WTC11 (cell line): Measurements from ENCODE around the gene ADRA1B.

Source experiments
- IRF2 ChIP-seq: sonication (generic); formaldehyde crosslinking; IDR thresholded peaks from 2 replicates; pipeline ENCODE4 v1.8.0; 2022; ENCODE audit warnings: low read depth, missing genetic modification reagents, borderline replicate concordance
- JUN ChIP-seq: sonication (generic); formaldehyde crosslinking; IDR thresholded peaks from 2 replicates; pipeline ENCODE4 v1.8.0; 2023; ENCODE audit warnings: mild to moderate bottlenecking, missing genetic modification reagents
- KAT7 ChIP-seq: sonication (generic); formaldehyde crosslinking; IDR thresholded peaks from 2 replicates; pipeline ENCODE4 v1.8.1; 2023; ENCODE audit warnings: missing genetic modification reagents, mild to moderate bottlenecking, borderline replicate concordance
- NR2C2 ChIP-seq: sonication (generic); formaldehyde crosslinking; IDR thresholded peaks from 2 replicates; pipeline ENCODE4 v1.8.0; 2022; ENCODE audit warnings: mild to moderate bottlenecking, missing genetic modification reagents
- TEAD4 ChIP-seq: sonication (generic); formaldehyde crosslinking; IDR thresholded peaks from 2 replicates; pipeline ENCODE4 v1.8.0; 2022; ENCODE audit warnings: mild to moderate bottlenecking, missing genetic modification reagents
- ZNF219 ChIP-seq: sonication (generic); formaldehyde crosslinking; IDR thresholded peaks from 2 replicates; pipeline ENCODE4 v1.8.0; 2023; ENCODE audit warnings: missing genetic modification reagents, mild to moderate bottlenecking, borderline replicate concordance
- TF ChIP-seq, protein P1 (sequence below): fragments of 200-600 bp; IDR thresholded peaks from 2 replicates; pipeline ENCODE4 v1.8.0; 2022; ENCODE audit warnings: antibody characterized with exemption
- TF ChIP-seq, protein P2 (sequence below): sonication (generic); formaldehyde crosslinking; IDR thresholded peaks from 2 replicates; pipeline ENCODE4 v1.8.0; 2022; ENCODE audit warnings: mild to moderate bottlenecking, missing genetic modification reagents
- TF ChIP-seq, protein P3 (sequence below): fragments of 250-450 bp; sonication (Bioruptor Pico); IDR thresholded peaks from 2 replicates; pipeline ENCODE4 v1.8.0; 2021; ENCODE audit warnings: mild to moderate bottlenecking
- TF ChIP-seq, protein P4 (sequence below): sonication (generic); formaldehyde crosslinking; IDR thresholded peaks from 2 replicates; pipeline ENCODE4 v1.8.0; 2022; ENCODE audit warnings: mild to moderate bottlenecking, missing genetic modification reagents
- TF ChIP-seq, protein P5 (sequence below): fragments of 250-450 bp; sonication (Bioruptor Pico); IDR thresholded peaks from 2 replicates; pipeline ENCODE4 v2.1.2; 2022; ENCODE audit warnings: mild to moderate bottlenecking, moderate library complexity

DNA sequence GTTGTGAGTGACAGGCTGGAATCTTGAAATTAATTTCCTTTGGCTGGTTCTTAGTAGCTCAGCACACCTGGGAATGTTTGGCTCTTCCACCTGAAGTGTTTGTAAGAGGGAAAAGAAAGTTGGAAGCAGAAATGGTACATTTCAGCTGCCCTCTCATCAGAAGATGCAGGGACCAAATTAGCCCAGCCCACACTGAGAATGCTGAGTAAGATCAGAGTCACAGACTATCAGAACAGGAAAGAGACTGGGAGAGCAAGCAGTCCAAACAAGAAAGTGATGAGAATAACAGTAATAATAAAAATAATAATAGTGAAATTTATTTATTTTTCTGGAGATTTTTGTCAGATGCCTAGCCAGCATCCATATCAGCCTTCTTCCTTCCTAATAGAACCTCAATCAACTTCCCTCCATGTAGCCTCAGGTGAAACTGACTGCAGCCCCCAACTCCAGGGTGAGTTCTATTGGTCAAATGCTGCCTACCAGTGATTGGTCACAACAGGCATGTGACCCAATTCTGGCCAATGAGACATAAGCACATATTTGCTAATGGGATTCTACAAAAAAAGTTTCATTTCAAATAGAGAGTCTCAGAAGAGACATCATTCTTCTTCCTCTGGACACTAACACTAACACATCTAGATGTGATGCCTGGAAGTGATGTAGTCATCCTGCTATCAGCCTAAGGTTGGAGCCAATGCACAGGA is 31.2 kb upstream of the ADRA1B start:
- no peak for TF ChIP-seq TEAD4 (CRISPR knock-in tag)
- TF ChIP-seq, protein P1, sequence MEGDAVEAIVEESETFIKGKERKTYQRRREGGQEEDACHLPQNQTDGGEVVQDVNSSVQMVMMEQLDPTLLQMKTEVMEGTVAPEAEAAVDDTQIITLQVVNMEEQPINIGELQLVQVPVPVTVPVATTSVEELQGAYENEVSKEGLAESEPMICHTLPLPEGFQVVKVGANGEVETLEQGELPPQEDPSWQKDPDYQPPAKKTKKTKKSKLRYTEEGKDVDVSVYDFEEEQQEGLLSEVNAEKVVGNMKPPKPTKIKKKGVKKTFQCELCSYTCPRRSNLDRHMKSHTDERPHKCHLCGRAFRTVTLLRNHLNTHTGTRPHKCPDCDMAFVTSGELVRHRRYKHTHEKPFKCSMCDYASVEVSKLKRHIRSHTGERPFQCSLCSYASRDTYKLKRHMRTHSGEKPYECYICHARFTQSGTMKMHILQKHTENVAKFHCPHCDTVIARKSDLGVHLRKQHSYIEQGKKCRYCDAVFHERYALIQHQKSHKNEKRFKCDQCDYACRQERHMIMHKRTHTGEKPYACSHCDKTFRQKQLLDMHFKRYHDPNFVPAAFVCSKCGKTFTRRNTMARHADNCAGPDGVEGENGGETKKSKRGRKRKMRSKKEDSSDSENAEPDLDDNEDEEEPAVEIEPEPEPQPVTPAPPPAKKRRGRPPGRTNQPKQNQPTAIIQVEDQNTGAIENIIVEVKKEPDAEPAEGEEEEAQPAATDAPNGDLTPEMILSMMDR = no peak
- no peak for TF ChIP-seq JUN (CRISPR knock-in tag)
- TF ChIP-seq, protein P2, sequence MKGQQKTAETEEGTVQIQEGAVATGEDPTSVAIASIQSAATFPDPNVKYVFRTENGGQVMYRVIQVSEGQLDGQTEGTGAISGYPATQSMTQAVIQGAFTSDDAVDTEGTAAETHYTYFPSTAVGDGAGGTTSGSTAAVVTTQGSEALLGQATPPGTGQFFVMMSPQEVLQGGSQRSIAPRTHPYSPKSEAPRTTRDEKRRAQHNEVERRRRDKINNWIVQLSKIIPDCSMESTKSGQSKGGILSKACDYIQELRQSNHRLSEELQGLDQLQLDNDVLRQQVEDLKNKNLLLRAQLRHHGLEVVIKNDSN (CRISPR knock-in tag) = no peak
- TF ChIP-seq NR2C2 = no peak
- no peak for TF ChIP-seq ZNF219 (CRISPR knock-in tag)
- TF ChIP-seq, protein P3, sequence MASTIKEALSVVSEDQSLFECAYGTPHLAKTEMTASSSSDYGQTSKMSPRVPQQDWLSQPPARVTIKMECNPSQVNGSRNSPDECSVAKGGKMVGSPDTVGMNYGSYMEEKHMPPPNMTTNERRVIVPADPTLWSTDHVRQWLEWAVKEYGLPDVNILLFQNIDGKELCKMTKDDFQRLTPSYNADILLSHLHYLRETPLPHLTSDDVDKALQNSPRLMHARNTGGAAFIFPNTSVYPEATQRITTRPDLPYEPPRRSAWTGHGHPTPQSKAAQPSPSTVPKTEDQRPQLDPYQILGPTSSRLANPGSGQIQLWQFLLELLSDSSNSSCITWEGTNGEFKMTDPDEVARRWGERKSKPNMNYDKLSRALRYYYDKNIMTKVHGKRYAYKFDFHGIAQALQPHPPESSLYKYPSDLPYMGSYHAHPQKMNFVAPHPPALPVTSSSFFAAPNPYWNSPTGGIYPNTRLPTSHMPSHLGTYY (CRISPR knock-in tag) = no peak
- TF ChIP-seq, protein P4, sequence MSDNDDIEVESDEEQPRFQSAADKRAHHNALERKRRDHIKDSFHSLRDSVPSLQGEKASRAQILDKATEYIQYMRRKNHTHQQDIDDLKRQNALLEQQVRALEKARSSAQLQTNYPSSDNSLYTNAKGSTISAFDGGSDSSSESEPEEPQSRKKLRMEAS (CRISPR knock-in tag) = no peak
- TF ChIP-seq KAT7 (CRISPR knock-in tag) = no peak
- no peak for TF ChIP-seq IRF2
- TF ChIP-seq, protein P5, sequence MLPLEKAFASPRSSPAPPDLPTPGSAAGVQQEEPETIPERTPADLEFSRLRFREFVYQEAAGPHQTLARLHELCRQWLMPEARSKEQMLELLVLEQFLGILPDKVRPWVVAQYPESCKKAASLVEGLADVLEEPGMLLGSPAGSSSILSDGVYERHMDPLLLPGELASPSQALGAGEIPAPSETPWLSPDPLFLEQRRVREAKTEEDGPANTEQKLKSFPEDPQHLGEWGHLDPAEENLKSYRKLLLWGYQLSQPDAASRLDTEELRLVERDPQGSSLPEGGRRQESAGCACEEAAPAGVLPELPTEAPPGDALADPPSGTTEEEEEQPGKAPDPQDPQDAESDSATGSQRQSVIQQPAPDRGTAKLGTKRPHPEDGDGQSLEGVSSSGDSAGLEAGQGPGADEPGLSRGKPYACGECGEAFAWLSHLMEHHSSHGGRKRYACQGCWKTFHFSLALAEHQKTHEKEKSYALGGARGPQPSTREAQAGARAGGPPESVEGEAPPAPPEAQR (CRISPR knock-in tag) = no peak
